ENCODE measurements around the gene PAM.

DNA sequence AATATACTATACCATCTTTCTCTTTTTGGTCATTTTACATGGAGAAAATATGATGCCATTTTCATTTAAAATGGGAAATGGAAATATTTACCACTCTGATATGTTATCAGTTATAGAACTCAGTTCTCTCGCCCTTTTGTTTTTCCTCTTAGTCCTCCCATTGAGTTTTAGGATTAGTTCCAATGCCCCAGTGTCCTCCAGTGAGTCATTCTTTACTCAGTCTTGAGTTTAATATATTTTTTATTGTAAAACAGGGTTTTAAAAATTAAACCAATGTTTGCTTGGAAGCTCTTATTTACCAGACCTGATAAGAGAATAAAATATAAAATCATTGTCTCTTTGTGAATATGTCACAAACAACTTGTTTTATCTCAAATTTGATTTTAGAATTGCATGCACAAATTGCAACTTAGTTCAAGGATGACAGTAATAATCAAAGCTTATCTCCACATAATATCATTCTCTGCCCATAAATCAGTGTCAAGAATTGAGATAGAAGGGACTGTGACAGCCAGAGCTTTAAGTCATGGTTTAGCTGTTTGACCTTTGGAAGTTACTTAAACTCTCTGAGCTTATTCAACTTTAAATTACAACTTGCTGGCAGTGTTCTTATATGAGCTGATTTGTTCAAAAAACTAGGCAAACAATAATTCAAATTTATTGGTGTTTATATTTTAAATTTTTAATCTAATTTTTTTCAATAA lies 166.4 kb downstream of the PAM start:
- TF ChIP-seq GATA2 (IDR thresholded peaks at IDR 0.05; ENCODE audit: low read depth, low read length) (no peak), GATA3 (IDR thresholded peaks at IDR 0.05; ENCODE audit: low read depth, low read length) (no peak)
